ENCODE results near the gene SGK2. TPM values are rescaled to one million over a fixed set of nuclear protein-coding genes. Genes with fewer than 3 reads are reported as not detected.

SGK2 gene
- total RNA-seq, 1 donor from 2014 or later: 0.54 TPM

- Histone ChIP-seq H3K27me3 (ENCODE audit: control insufficient read depth, insufficient read depth, low read length) (no peaks in the 10 kb centered on the region), H3K36me3 (ENCODE audit: control insufficient read depth, insufficient read depth, low read length) (no peaks in the 10 kb centered on the region), H3K4me3 (ENCODE audit: low read depth, low read length) (no peak overlapping the region)
- no peak for DNase-seq (ENCODE audit: low read depth)
- no peak for TF ChIP-seq CTCF (IDR thresholded peaks at IDR 0.05; ENCODE audit: insufficient read depth, low read length, poor library complexity, severe bottlenecking)
These were observed 29.8 kb upstream of the SGK2 start for GRCh38 chr20:43529051-43529450.

DNA sequence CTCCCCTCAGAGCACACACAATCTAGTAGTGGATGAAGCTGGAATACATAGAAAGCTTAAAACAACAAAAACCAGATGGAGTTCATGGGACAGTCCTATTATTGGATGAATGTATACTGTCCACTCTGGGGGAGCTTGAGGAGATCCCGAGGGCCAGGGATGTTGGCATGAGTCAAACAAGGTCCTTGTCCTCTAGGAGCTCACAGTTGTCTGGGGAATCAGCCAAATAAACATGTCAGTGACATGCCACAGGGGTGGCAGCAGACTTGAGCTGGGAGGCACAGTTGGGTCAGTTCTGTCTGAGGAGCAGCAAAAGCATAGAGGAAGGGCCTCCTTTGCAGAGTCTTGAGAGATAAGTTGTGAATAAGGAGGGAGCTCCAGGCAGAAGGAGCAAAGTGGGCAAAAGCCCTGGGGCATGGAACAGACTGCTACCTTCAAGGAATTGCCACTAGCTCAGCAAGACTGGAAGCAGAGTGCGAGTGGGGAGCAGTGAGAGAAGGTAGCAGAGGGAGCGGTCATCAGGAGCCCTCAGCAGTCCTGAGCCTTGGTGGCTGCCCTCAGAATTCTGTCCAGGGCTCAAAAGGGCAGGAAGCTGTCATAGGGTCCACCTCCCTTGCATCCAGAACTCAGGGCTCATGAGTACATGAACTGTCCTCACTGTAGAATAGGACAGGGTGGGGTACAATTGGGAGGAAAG lies 29.2 kb upstream of the SGK2 start:
- no peaks in the 10 kb centered on the region for H3K27me3 ChIP-seq (ENCODE audit: control insufficient read depth, insufficient read depth, low read length)
- no peak for DNase-seq (ENCODE audit: low read depth)
- TF ChIP-seq CTCF (IDR thresholded peaks at IDR 0.05; ENCODE audit: insufficient read depth, low read length, poor library complexity, severe bottlenecking): no peak
- no peak overlapping the region for H3K4me3 ChIP-seq (ENCODE audit: low read depth, low read length)
- no peaks in the 10 kb centered on the region for H3K36me3 ChIP-seq (ENCODE audit: control insufficient read depth, insufficient read depth, low read length)

GRCh38 chr20:43530321-43531090 lies 28.3 kb upstream of the SGK2 start:
- H3K36me3 ChIP-seq (ENCODE audit: control insufficient read depth, insufficient read depth, low read length): no peaks in the 10 kb centered on the region
- DNase-seq (ENCODE audit: low read depth): no peak
- no peak overlapping the region for H3K4me3 ChIP-seq (ENCODE audit: low read depth, low read length)
- no peak for TF ChIP-seq CTCF (IDR thresholded peaks at IDR 0.05; ENCODE audit: insufficient read depth, low read length, poor library complexity, severe bottlenecking)
- no peaks in the 10 kb centered on the region for H3K27me3 ChIP-seq (ENCODE audit: control insufficient read depth, insufficient read depth, low read length)

DNA sequence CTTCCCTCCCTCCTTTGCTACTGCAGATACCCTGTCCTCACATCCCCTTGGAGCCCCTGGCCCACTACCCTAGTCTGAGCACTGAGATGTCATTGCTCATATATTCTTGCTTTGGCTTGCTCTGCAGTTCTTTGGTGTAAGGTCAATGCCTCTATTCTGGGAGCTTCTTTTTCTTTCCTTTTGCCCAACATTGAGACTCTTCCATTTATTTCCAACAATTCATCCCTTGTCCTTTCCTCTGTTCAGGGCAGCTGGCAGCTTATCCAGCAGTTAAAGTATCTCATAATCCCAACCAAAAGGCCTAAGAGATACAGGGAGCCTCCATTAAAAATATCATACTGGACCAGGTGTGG lies 27.8 kb upstream of the SGK2 start:
- no peak for DNase-seq (ENCODE audit: low read depth)
- Histone ChIP-seq H3K27me3 (ENCODE audit: control insufficient read depth, insufficient read depth, low read length) (no peaks in the 10 kb centered on the region), H3K4me3 (ENCODE audit: low read depth, low read length) (no peak overlapping the region), H3K36me3 (ENCODE audit: control insufficient read depth, insufficient read depth, low read length) (no peaks in the 10 kb centered on the region)
- no peak for TF ChIP-seq CTCF (IDR thresholded peaks at IDR 0.05; ENCODE audit: insufficient read depth, low read length, poor library complexity, severe bottlenecking)

- no peaks in the 10 kb centered on the region for H3K36me3 ChIP-seq (ENCODE audit: control insufficient read depth, insufficient read depth, low read length)
- TF ChIP-seq CTCF (IDR thresholded peaks at IDR 0.05; ENCODE audit: insufficient read depth, low read length, poor library complexity, severe bottlenecking): no peak
- H3K4me3 ChIP-seq (ENCODE audit: low read depth, low read length): no peak overlapping the region
- no peak for DNase-seq (ENCODE audit: low read depth)
- no peaks in the 10 kb centered on the region for H3K27me3 ChIP-seq (ENCODE audit: control insufficient read depth, insufficient read depth, low read length)
These were observed 26.3 kb upstream of the SGK2 start for GRCh38 chr20:43532416-43533055.

Data from kidney epithelial cell (primary cell).